Epithelial cell of proximal tubule (primary cell): ENCODE measurements around the gene RHBDL3. TPM values are rescaled to one million over a fixed set of nuclear protein-coding genes. Genes with fewer than 3 reads are reported as not detected.
A peak's percentile ranks its signal among the peaks of the same experiment; 100 is the strongest.
"Not testable (repeated sequence)": the region's sequence is repeated elsewhere in the genome, so short reads cannot be mapped to it uniquely, and the experiment has no call there.

Experiments used
- DNase-seq: peaks from one replicate; pipeline ENCODE4 v3.0.0-alpha.2; 2011; ENCODE audit warnings: low read depth
- H3K4me3 ChIP-seq: 2 replicates; pipeline ENCODE4 v1.5.1; 2011; ENCODE audit warnings: low read depth, mild to moderate bottlenecking, low read length
- CTCF ChIP-seq: conservative IDR thresholded peaks from 2 replicates; pipeline ENCODE4 v1.5.1; 2012; ENCODE audit warnings: low read depth, mild to moderate bottlenecking, low read length
- total RNA-seq: library from RNA; depleted of rRNA; stranded (reverse); fragments of >200 nt; gene quantifications from 2 replicates; pipeline ENCODE4 v1.2.3, GENCODE V29; 2015

RHBDL3 gene
- total RNA-seq, 1 donor from 2014 or later: not detected

- H3K4me3 ChIP-seq: peak overlapping the region; percentile 73
- TF ChIP-seq CTCF: no peak
Observed at GRCh38 chr17:32342603-32343325, 77.1 kb downstream of the RHBDL3 start.

GRCh38 chr17:32345951-32346600 is 80.4 kb downstream of the RHBDL3 start:
- H3K4me3 ChIP-seq: no peak overlapping the region
- TF ChIP-seq CTCF: no peak
- no peak for DNase-seq

More at GRCh38 chr17:32342603-32343325, 77.1 kb downstream of the RHBDL3 start:
- DNase-seq: no peak

- DNase-seq: no peak
- no peak for TF ChIP-seq CTCF
- peak overlapping the region; percentile 67 for H3K4me3 ChIP-seq
Observed at GRCh38 chr17:32348483-32348800, 82.8 kb downstream of the RHBDL3 start.

GRCh38 chr17:32349503-32349853 is 83.8 kb downstream of the RHBDL3 start:
- TF ChIP-seq CTCF: no peak
- no peak for DNase-seq

GRCh38 chr17:32349854-32350665 is 84.4 kb downstream of the RHBDL3 start, which contains the start of gene ZNF207:
Gene ZNF207, plus strand, starts transcription at chr17:32350157. Its CDS starts 129 bp downstream, at chr17:32350286.
- H3K4me3 ChIP-seq: peak within 1 kb of the TSS; percentile 67
- peak; percentile 73 for DNase-seq
- TF ChIP-seq CTCF: no peak

More at GRCh38 chr17:32349503-32349853, 83.8 kb downstream of the RHBDL3 start:
- H3K4me3 ChIP-seq: peak overlapping the region; percentile 67

- no peak for DNase-seq
- H3K4me3 ChIP-seq: peak overlapping the region; percentile 67
- TF ChIP-seq CTCF: no peak
Observed at GRCh38 chr17:32350666-32351418, 85.2 kb downstream of the RHBDL3 start.

GRCh38 chr17:32352734-32353133 is 87.1 kb downstream of the RHBDL3 start:
- DNase-seq: not testable (repeated sequence)
- peak overlapping the region; percentile 67 for H3K4me3 ChIP-seq
